ENCODE data around the gene WNT8B.

WNT8B gene

DNA sequence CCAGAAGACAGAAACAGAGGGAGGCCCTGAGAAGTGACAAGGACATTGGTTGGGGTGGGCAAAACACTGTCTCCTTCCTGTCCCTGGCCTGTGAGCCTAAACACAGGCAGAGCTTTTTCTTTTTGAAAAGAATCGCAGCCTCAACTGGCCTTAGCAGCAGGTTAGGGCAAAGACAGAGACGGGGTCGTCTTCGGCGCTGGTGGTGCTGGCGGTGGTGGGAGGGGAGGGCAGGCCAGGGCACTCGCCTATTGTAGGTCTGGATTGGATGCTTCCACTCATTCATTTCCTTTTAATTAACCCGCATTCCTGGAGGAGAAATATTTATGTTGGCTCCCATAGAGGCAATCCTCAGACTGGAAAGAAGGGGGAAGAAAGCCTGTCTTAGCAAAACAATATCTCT is 22.6 kb downstream of the WNT8B start:
- DNase-seq = no peak

DNA sequence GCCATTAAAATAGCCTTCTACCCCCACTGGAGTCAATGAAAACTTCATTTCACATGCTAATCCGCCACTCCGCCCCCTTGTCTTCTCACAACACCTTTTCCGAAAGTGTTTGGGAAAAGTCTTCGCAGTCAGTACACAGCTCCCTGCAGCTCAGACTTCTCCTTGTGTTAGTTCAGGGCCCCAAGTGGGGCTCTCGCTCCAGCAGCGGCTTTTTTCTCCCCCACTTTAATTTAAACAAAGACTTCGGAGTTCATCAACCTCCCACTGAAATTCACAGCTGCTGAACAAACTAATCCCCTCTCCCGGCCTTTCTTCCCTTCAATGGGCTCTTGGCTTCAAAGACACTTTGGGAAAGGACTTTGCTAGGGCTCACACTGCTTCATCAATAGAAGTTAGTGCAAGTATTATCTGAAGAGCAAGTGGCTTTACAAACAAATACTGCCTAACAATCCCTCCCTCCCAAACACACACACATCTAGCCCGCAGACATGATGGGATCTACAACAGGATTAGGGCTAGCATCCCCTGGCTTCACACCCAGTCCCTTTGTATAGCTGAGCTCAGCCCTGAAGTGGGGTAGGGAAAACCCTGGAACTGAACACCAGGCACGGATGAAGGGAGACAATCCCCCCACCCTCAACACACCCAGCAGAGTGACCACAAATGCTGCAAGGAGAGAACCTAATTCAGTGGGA is 23.1 kb downstream of the WNT8B start:
- no peak for DNase-seq

DNA sequence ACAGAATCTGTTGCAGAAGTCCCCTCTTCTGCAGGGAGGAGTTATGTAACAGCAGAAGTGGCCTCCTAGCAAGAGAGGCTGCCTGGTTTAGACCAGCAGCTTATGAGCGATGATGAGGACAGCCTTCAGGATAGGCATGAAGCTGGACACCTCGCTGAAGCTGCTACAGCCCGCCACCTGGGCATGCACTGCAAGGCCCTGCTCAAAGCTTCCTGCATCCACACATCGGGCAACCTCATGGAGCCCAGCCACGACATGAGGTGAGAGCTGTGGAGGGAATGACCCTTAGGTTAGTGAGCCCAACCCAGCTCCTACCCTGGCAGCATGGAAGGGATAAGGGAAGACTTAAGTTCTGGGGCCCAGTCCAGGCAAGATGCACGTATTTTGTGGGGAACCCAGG is 24.7 kb downstream of the WNT8B start:
- DNase-seq = no peak

GRCh38 chr10:100489396-100489795 is 26.6 kb downstream of the WNT8B start:
- no peak for DNase-seq

DNA sequence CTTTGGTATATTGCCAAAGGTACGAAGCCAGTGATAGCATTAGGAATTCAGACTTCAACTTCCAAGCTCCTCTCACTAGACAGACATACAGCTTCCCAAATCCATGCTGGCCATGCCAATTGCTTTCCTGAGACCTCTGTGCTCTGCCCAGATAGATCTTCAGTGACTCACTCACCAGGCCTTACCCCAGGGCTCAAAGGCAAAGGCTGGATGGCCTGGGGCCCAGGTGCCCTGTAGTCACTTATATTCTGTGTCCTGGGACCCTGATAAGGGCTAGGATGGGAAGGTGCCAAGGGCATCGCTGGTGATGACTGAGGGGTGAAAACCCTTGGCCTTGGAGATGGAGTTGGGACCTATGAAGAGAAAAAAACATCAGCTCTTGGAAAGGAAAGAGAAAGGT is 27.7 kb downstream of the WNT8B start:
- no peak for DNase-seq

DNA sequence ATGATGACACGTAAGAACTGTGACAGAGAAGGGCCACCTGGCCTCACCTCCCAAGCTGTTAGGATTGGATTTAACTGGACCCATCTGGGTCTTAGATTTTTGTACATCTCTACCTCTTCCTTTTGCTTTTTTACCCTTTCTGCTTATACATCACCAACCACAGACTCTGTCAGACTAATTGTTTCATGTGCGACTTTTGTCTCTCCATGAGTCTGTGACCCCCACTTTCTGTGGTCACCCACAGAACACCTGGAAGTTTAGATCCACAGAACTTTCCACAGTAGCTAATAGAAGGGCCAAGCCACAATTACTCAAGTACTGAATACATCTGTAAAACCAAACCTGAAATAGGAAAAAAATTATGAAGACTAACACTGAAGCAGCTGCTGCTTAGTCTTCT is 33.8 kb downstream of the WNT8B start:
- no peak for DNase-seq

DNA sequence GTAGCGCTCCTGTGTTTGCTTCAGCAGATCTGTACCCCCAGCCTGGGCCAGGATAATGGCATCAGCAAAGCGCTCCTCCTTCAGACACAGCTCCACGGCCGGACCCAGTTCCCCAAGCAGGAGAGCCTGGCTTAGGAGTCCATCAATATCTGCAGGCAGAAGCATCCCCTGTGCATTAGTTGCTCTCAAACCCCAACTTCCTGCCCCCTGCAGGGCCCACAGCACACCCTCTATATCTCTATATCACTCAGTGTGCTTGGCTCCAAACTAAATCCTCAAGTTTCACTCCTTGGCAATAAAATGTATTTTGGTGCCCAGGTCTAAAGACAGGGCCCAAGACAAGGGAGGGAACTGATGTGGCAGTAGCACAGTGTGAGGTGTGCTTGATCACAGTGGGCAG is 35.2 kb downstream of the WNT8B start:
- no peak for DNase-seq

DNA sequence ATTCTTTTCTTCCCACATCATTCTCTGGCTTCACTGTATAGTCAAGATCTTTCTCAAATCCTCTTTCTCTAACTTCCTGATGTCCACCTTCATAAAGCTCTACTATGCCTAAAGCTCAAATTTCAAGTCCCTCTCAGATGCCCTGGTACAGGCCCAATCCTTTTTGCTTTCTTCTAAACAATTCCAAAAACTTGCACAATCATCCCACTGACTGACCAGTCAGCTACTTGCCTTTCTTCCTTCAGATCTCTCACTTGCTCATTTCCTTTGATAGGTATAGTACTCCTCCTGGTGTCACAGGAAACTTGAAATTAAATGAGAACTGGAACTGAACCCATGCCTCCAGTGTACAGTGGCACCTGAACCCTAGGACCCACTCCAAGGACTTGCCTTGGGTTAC is 38.6 kb downstream of the WNT8B start:
- no peak for DNase-seq

DNA sequence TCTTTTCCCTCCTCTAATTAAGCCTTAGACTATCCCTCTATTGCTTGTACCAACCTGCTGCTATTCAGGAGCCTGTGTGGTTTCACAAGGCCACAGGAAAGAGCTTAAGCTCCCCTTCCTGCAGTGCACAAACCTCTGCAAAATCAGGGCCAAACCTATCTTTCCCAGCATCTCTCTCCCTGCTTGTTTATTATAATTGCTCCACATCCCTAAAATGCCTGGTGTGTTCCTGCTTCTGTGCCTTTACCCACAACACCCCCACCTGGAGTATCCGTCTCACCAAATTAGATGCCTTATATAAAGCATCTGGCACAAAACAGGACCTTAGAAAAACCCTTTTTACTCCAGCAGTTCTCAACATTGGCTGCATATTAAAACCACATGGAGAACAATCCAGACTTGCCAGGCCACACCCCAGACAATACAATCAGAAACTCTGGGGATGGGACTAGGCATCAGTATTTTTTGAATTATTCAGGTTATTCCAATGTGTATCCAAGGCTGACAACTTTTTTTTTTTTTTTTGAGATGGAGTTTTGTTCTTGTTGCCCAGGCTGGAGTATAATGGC is 40.2 kb downstream of the WNT8B start:
- no peak for DNase-seq

GRCh38 chr10:100504096-100504495 is 41.3 kb downstream of the WNT8B start:
- no peak for DNase-seq

DNA sequence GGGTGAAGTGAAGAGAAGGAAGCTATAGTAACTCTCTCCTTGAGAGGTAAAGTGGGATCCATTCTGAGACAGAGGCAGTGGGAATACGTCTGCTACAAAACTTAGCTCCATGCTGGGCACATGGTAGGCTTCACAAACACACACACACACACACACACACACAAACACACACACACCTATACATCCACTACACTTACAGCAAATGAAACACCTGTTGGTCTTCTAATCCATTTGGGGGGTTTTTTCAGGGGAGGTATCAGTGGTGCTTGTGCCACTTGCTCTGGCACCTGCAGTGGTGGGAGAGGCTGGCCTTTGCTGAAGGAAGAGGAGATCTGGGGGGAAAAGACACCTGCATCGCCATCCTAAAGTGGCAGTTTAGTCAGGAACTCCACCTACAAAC is 42.4 kb downstream of the WNT8B start:
- DNase-seq = no peak

GRCh38 chr10:100506596-100507356 is 44.0 kb downstream of the WNT8B start:
- no peak for DNase-seq

DNA sequence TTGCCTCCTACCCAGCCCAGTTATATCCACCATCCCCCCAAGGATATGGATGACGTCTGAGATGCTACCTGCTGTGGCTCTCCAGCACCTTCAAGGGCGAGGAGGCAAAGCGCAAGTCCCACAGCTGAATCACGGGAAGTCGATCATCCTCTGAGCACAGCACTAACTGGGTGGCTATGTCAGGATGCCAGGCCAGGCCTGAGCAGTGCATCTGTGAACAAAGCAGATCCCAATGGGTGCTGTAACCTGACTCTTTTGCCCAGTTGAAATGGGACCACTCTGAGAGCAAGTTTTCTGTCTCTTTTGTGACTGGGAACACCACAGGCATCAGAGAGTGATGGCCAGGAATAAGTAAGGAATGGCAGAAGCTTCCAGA is 44.5 kb downstream of the WNT8B start:
- DNase-seq = no peak

- no peak for DNase-seq
Observed at GRCh38 chr10:100508266-100508665, 45.5 kb downstream of the WNT8B start.

DNA sequence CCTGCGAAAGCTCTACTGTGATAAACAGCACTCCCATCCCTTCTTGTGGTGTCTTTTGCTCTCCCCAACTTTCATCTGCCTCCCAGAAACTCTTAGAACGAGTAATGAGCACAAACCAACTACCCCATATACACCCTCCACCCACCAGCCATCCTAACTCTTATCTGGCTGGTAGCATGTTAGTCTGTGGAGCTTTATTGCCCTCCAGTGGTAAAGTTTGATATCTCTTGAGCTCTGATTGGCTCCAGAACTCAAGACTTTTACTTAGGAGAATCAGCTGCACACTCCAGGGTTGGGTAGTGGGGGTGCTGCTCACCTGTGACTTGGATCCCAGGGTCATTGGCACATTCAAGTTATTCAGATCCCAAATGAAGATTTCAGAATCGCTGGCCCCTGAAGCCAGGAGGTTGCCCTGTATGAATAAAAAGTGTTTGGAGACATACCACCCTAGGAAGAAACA is 45.9 kb downstream of the WNT8B start:
- DNase-seq = peak; percentile 27

DNA sequence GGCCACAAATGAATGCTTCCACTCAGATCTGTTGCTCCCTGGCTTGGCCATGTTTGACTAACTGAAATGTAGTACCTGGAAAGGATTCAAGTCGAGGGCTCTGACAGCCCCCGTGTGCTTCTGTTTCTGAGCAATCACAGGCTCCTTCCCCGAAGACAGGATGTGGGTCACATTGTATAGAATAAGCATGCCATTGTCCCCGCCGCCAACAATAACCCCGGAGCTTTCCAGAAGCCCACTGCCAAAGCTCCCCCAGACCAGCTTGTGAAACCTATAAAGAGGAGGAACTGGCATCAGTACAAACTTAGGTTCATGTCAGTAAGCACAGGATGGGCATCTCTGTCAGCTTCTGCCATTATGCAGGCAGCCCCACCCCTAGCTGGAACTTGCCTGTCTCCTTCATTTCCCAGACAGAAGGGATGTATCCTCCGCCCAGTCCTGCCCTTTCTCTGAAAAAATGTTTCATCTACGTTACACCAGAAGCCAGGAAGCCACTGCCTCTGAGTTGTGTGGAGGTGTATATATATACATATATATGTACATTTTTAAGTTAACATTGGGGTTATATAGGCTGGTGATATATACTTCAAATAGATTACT is 46.5 kb downstream of the WNT8B start:
- DNase-seq = peak; percentile 63

DNA sequence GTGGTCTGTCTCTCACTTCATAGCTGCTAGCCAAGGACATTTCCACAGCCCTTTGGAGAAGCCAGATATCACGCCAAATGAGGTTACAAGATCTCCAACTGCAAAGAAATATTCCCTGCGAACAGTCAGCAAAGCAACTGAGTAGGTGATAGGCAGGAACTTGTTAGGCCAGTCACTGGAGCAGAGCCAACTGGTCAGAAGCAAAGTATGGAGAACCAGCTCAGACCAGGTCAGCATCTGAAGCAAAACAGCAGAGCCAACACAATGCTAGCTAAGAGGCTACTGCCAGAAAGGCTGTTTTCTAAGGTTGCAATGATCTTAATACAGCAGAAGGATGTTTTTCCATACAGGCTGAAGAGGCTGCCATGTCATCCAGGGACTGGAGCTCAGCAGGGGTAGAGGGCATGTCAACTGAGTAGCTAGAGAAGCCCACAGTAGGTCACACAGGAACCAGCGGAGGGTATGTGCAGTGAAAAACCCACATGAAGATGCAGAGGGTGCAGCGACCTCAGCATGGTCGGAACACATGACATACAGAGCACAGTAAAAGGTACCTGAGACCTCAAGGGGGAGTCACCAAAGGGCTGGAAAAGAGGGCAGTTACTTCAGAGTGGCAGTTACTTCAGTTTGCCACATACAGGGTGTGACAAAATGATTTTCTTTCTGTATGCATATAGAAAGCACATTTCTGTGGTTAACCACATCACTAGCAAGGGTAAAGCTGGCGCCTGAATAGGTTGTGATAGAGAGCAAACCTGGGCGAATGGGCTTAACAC is 47.9 kb downstream of the WNT8B start:
- DNase-seq = peak; percentile 66

DNA sequence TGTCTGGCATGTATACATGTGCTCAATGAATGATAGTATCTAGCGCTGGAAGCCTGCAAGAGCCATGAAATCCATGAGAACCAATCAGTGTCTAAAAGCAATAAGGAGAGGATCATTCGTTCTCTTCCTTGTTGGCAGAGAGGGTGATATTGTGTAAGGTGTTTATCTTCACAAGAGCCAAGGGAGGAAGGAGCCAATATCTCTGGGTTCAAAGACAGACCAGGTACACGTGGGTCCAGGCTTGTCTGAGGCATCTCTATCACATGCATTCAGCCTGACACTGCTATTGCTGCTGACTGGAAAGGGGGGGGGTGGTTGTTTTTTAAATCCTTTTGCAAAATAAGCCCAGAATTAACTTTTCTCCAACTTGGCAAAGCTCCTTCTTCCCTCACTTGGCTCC is 52.8 kb downstream of the WNT8B start:
- no peak for DNase-seq

- DNase-seq = no peak
Observed at GRCh38 chr10:100516847-100517246, 54.0 kb downstream of the WNT8B start.

DNA sequence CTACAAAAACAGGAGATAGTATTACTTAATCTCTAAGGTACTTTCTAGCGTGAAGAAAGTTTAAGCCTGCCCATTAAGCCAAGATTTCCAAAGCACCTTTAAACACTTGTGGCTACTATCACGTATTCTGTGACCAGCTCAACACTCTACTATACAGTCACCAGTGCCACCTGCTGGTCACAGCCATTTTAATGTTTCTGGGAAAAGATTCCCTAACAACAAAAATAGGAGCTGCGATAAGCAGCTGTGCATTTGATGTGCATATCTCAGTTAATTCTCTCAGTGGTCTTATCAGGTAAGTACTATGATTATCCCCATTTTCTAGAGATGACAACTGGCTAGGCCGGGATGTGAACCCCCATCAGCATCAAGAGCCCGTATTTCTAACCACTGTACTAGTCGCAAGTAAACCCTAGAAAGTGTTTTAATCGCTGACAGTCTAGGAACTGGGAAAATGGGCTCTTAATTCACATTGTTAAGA is 56.0 kb downstream of the WNT8B start:
- peak; percentile 29 for DNase-seq

DNA sequence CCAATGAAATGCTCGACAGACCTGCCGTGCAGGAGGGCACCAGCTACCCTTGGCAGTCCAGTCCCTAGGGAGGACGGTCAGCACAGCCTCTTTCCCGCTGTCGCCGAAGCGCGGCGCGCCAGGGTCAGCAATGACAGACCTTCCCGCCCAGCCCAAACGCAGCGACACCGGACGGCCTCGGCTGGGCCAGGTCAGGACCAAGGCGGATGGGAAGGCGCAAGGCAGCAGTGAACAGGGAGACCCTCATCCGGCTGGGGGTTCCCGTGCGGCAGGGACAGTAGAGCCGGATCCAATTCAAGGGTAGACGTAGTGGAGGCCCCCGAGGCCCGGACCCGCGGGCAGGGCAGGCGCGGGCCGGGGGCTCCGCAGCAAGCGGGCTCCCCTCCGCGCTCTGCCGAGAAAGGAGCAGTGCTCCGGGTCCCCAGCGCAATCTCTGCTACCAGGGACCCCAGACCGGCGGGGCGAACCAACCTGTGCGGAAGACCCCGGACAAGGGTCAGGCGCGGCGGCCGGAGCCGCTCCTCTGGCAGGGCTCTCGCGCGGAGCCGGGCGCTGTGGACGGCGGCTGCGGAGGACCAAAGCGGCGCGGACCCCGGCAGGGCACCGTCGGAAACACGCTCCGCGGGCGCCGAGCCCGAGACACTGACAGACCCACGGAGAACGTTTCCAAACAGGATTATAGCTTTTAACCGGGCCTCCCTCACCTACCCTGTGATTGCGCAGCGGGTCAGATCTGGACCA is 56.7 kb downstream of the WNT8B start, which contains the start of gene SEC31B:
Gene SEC31B (minus strand): TSS at position 551 of the 741 bp plus-strand sequence. CDS start 2,909 bp downstream, outside the sequence.
- DNase-seq = no peak

DNA sequence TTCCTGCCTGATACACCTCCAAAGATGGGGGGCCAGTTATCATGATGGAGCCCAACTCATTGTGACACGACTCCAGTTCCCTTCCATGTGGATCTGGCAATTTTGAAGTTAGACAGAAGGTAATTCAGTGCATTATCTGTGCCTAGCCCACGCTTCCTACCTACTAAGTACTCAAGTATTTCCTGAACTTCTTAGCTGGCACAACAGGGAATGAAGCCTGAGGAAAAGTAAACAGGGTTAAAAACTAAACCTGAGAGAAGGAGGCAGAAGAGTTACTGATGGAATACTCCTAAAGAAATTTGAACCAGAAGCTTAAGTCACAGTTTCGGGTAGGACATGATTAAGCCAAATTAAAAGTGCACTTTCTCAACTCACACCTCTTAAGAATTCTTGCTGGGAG is 58.0 kb downstream of the WNT8B start:
- DNase-seq = no peak

Measured in CD4-positive, alpha-beta T cell treated with Interleukin-15 for 1 hour (primary cell).